AG09319 (cell line): Measurements from ENCODE around the gene AKAP13.
"Not testable (repeated sequence)": the region's sequence is repeated elsewhere in the genome, so short reads cannot be mapped to it uniquely, and the experiment has no call there.

Source experiments
- DNase-seq: peaks from one replicate; pipeline ENCODE4 v3.0.0-alpha.2; 2010; ENCODE audit warnings: low read depth; ENCODE audit errors: extremely low read depth
- TF ChIP-seq, protein P1 (sequence below): IDR thresholded peaks from 2 replicates; pipeline ENCODE4 v1.5.1; 2011; ENCODE audit warnings: low read depth, mild to moderate bottlenecking, inconsistent platforms, low read length, moderate library complexity

The AKAP13 gene

DNA sequence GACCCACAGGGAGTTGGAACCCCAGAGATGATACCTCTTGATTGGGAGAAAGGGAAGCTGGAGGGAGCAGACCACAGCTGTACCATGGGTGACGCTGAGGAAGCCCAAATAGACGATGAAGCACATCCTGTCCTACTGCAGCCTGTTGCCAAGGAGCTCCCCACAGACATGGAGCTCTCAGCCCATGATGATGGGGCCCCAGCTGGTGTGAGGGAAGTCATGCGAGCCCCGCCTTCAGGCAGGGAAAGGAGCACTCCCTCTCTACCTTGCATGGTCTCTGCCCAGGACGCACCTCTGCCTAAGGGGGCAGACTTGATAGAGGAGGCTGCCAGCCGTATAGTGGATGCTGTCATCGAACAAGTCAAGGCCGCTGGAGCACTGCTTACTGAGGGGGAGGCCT lies 201.1 kb downstream of the AKAP13 start:
- TF ChIP-seq, protein P1, sequence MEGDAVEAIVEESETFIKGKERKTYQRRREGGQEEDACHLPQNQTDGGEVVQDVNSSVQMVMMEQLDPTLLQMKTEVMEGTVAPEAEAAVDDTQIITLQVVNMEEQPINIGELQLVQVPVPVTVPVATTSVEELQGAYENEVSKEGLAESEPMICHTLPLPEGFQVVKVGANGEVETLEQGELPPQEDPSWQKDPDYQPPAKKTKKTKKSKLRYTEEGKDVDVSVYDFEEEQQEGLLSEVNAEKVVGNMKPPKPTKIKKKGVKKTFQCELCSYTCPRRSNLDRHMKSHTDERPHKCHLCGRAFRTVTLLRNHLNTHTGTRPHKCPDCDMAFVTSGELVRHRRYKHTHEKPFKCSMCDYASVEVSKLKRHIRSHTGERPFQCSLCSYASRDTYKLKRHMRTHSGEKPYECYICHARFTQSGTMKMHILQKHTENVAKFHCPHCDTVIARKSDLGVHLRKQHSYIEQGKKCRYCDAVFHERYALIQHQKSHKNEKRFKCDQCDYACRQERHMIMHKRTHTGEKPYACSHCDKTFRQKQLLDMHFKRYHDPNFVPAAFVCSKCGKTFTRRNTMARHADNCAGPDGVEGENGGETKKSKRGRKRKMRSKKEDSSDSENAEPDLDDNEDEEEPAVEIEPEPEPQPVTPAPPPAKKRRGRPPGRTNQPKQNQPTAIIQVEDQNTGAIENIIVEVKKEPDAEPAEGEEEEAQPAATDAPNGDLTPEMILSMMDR = no peak
- DNase-seq = no peak

DNA sequence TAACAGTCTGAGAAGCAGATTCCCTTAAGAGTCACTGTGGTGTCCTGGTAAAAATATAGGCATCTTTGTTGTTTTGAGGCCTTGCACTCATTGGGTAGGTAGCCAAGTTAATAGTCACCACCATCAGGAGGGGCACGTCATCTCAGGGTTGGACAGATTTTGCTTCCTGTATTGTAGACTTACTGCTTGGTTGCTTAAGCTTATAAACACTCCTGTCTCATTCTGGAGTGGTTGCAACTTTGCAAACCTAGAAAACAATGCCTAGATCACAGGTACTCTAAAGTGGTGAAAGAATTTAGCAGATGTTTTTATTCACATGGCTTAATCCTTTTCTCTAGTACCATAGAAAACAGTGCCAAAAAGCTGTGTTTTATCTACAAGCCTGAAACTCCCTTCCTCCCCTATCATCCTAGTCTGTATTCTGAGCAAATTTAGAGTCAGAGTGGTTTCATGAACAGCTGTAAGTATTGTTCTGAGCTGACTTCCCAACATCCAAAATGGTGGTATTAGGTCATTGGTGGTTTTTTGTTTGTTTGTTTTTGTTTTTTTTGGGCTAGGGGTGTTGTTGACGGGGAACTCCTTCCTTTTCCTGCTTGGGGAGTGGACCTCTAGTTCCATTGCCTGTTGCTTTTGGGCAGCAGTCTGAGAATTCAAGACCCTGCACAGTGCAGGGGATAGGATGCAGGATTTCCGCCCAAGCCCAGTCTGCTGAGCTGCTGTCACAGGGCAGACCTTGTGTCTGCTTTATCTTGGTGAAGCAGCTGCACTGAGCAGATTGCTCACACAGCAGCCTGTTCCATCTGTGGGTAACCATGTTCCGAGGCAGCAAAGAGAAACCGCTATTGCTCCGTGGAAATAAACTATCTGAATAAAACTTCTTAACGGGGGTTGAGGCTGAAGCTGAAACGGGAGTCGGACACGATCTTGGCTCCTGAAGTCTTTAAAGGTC lies 202.0 kb downstream of the AKAP13 start:
- DNase-seq = peak; percentile 15
- TF ChIP-seq, protein P1 = no peak

DNA sequence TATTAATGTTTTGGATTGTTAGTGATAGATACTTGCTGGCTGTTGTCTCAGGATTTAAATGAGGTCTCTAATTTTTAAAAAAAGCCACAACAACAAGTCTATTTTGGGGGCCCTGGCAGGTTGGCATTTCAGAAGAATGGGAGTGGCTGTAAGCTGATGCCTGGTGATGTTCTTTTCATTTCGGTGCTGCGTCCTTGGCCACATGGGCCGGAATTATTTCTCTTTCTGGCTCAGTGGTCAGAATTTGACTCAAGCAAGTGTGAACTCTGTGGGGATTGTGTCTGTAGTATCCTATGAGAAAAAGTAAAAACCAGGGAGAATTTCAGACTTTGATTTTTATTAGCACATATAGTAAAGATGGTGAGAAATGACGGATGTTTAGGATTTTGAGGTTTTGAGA lies 203.0 kb downstream of the AKAP13 start:
- DNase-seq = no peak
- TF ChIP-seq, protein P1 = no peak

DNA sequence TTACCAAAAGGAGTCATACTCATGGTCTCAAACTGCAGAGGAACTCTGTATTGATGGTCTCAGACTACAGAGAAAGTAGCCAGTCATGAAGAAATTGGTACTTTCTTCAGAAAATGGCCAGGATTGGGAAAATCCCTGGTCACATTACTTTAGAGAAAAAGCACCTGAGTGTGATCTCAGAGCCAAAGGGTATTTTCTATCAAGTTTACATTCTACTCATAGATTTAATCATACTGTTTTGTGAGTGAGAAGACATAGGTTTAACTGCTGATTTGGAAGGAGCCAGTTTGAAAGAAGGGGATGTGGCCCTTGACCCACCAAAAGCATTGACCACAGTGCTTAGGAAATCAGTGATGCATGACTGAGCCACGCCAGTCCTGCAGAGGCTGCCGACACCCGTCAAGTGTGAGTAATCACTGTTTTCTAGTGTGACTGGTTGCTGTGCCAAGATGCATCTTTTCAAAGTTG lies 203.6 kb downstream of the AKAP13 start:
- TF ChIP-seq, protein P1 = no peak
- DNase-seq = no peak

DNA sequence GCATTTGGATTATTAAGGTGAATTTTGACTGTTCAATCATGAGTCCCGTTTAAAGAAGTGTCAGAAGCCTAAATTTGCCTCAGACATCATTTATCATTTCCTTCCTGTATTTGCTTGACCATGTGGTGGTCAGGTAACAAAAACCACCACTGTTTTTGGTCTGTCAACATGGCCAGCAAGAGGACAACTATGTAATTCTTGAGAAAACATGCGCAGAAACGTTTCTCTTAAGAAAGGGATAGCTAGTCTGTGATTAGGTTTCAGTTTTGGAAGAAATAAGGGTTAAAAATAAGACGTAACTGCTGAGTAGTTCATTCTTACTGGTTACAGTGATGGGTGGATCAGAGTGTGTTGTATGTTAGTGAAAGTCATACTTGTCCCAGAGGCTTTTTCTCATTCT lies 204.5 kb downstream of the AKAP13 start:
- TF ChIP-seq, protein P1 = no peak
- DNase-seq = no peak

DNA sequence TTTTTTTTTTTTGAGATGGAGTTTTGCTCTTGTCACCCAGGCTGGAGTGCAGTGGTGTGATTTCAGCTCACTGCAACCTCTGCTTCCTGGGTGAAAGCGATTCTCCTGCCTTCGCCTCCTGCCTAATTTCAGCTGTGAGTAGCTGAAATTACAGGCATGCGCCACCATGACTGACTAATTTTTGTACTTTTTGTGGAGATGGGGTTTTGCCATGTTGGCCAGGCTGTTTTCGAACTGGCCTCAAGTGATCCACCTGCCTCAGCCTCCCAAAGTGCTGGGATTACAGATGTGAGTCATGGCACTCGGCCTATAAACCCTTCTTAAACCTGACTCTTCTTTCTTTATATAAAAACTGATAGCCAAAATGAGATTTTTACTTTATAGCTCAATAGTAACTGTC lies 205.8 kb downstream of the AKAP13 start:
- not testable (repeated sequence) for DNase-seq

DNA sequence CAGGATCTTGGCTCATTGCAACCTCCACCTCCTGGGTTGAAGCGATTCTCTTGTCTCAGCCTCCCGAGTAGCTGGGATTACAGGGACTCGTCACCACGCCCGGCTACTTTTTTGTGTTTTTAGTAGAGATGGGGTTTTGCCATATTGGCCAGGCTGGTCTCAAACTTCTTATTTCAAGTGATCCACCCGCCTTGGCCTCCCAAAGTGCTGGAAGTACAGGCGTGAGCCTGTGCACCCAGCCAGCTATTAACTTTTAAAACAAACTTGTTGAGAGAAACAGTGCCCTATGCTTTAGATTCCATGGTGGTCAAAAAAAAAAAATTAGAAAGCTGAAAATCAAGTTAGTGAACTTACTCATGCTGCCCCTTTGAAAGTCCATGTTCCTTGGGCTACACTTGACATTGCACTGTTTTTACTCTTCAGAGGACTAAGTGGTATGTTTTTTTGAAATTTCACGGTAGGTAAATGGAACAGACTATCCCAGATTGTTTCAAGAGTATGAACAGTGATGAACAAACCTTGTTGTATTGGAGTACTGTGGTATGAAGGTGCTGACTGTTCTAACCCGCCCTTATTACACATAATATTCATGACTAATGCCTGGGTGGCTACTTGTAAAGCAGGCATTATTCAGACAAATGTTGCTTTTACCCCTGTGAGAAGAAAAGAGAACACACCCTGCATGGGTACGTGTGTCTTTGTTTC lies 207.5 kb downstream of the AKAP13 start:
- DNase-seq = no peak
- TF ChIP-seq, protein P1 = no peak
